GM12878 (cell line): ENCODE measurements around the gene SUSD2. TPM values are rescaled to one million over a fixed set of nuclear protein-coding genes. Genes with fewer than 3 reads are reported as not detected.

Experiments
- ATAC-seq: fragments of 200-7000 bp; cut with Tn5 transposase; 3 replicates; pipeline ENCODE4 v1.9.1; 2020; ENCODE audit warnings: mild to moderate bottlenecking, moderate library complexity
- BruUV-seq: library from RNA; stranded (reverse); fragments of 400-500 nt; replicated peaks from 2 replicates; lab custom pipeline; 2021; lab: Mats Ljungman, UMichigan
- CTCF ChIA-PET: fragments of 300-600 bp; sonication (Branson Sonifier 250); formaldehyde crosslinking; extraction: SDS; loops from one replicate; lab custom pipeline; 2021; ENCODE audit warnings: inconsistent platforms; lab: Yijun Ruan, JAX
- POLR2A ChIA-PET: fragments of 350-600 bp; formaldehyde crosslinking; extraction: SDS; loops from one replicate; lab custom pipeline; 2021; ENCODE audit warnings: inconsistent platforms; lab: Charles Lee
- RAD21 ChIA-PET: fragments of 300-600 bp; sonication (Branson Sonifier 250); formaldehyde crosslinking; loops from one replicate; lab custom pipeline; 2023; ENCODE audit warnings: antibody characterized with exemption; ENCODE audit not compliant: unreplicated experiment; lab: Charles Lee
- SMC1A ChIA-PET: fragments of 300-600 bp; sonication (Branson Sonifier 250); formaldehyde crosslinking; loops from one replicate; lab custom pipeline; 2023; ENCODE audit not compliant: unreplicated experiment, uncharacterized antibody; lab: Charles Lee
- DNase-seq: peaks from one replicate; pipeline ENCODE4 v3.0.0-alpha.2; 2011; ENCODE audit warnings: low read depth, low spot score
- FAIRE-seq: peaks from 3 replicates; lab custom pipeline; 2011; peaks lifted over from hg19 to GRCh38; lab: Jason Lieb, UNC
- H2AFZ ChIP-seq: 2 replicates; pipeline ENCODE4 v1.6.0; 2011; ENCODE audit warnings: low read depth, low read length, control low read depth; ENCODE audit not compliant: control insufficient read depth
- H3K27ac ChIP-seq: 2 replicates; pipeline ENCODE4 v1.5.1; 2011; ENCODE audit warnings: control low read depth; ENCODE audit not compliant: control insufficient read depth, insufficient read depth
- H3K27me3 ChIP-seq, 2 experiments: replicated peaks in 1 of 2; 2 replicates each; pipeline versions ENCODE4 v1.6.0 to v1.6.1; 2011; ENCODE audit warnings: low read length in 1 of 2; ENCODE audit not compliant: control insufficient read depth in 2 of 2, insufficient read depth in 2 of 2
- H3K36me3 ChIP-seq, 2 experiments: 2 replicates each; pipeline ENCODE4 v1.5.1; 2011; ENCODE audit warnings: low read length in 1 of 2; ENCODE audit not compliant: control insufficient read depth in 2 of 2, insufficient read depth in 2 of 2
- H3K4me1 ChIP-seq: 2 replicates; pipeline ENCODE4 v1.6.1; 2011; ENCODE audit warnings: mild to moderate bottlenecking, low read length, moderate library complexity, mixed read lengths; ENCODE audit not compliant: control insufficient read depth, insufficient read depth
- H3K4me2 ChIP-seq: 2 replicates; pipeline ENCODE4 v1.6.0; 2011; ENCODE audit warnings: control low read depth; ENCODE audit not compliant: control insufficient read depth, insufficient read depth
- H3K4me3 ChIP-seq: fragments of 200-600 bp; sonication (generic); 2 replicates; pipeline ENCODE4 v1.5.1; 2016
- H3K79me2 ChIP-seq: 2 replicates; pipeline ENCODE4 v1.6.0; 2011; ENCODE audit warnings: low read length; ENCODE audit not compliant: control insufficient read depth, insufficient read depth
- H3K9ac ChIP-seq: 2 replicates; pipeline ENCODE4 v1.8.0; 2011; ENCODE audit warnings: low read length, control low read depth, mixed read lengths; ENCODE audit not compliant: control insufficient read depth, insufficient read depth
- H3K9me3 ChIP-seq: replicated peaks from 3 replicates; pipeline ENCODE4 v1.5.1; 2011; ENCODE audit warnings: mild to moderate bottlenecking, low read length; ENCODE audit not compliant: control insufficient read depth, insufficient read depth
- H4K20me1 ChIP-seq: 2 replicates; pipeline ENCODE4 v1.6.0; 2011; ENCODE audit not compliant: control insufficient read depth, insufficient read depth
- ATF7 ChIP-seq: fragments of 450-650 bp; IDR thresholded peaks from 2 replicates; pipeline ENCODE4 v1.6.1; 2016; ENCODE audit warnings: low read depth, mild to moderate bottlenecking
- CTCF ChIP-seq, 3 experiments: IDR thresholded peaks in 2 of 3; conservative IDR thresholded peaks in 1 of 3; 2 replicates each; pipeline ENCODE4 v1.5.1; 2011; ENCODE audit warnings: low read depth in 3 of 3, low read length in 3 of 3, mild to moderate bottlenecking in 3 of 3, control low read depth in 2 of 3, moderate library complexity in 2 of 3, inconsistent platforms in 1 of 3, mixed read lengths in 1 of 3; ENCODE audit not compliant: control insufficient read depth in 2 of 3, insufficient read depth in 1 of 3; ENCODE audit errors: extremely low read depth in 1 of 3
- EP300 ChIP-seq, 2 experiments: fragments of 150-350 bp in 1 of 2; IDR thresholded peaks; 2 replicates each; pipeline ENCODE4 v1.6.1; 2011 to 2012; ENCODE audit warnings: low read depth in 2 of 2, low read length in 2 of 2, borderline replicate concordance in 1 of 2, improper control_type of control experiment in 1 of 2, inconsistent platforms in 1 of 2; ENCODE audit not compliant: control insufficient read depth in 1 of 2
- IKZF1 ChIP-seq: fragments of 450-650 bp; conservative IDR thresholded peaks from 2 replicates; pipeline ENCODE4 v1.6.1; 2017; ENCODE audit warnings: antibody characterized with exemption, mild to moderate bottlenecking
- NFYB ChIP-seq: IDR thresholded peaks from 2 replicates; pipeline ENCODE4 v1.6.1; 2011; ENCODE audit warnings: low read depth, mild to moderate bottlenecking, low read length, improper control_type of control experiment, moderate library complexity; ENCODE audit not compliant: insufficient read depth
- NRF1 ChIP-seq: conservative IDR thresholded peaks from 2 replicates; pipeline ENCODE4 v1.6.1; 2011; ENCODE audit warnings: mild to moderate bottlenecking, low read depth, low read length, improper control_type of control experiment
- POLR2A ChIP-seq: IDR thresholded peaks from 2 replicates; pipeline ENCODE4 v1.6.1; 2011; ENCODE audit warnings: low read depth, mild to moderate bottlenecking, low read length
- RELB ChIP-seq: fragments of 450-650 bp; IDR thresholded peaks from 2 replicates; pipeline ENCODE4 v1.6.1; 2017; ENCODE audit warnings: low read depth, mild to moderate bottlenecking, moderate library complexity
- STAT1 ChIP-seq: fragments of 450-650 bp; conservative IDR thresholded peaks from 2 replicates; pipeline ENCODE4 v1.6.1; 2014; ENCODE audit warnings: antibody characterized with exemption, mild to moderate bottlenecking
- YBX1 ChIP-seq: fragments of 450-650 bp; IDR thresholded peaks from 2 replicates; pipeline ENCODE4 v1.6.1; 2016; ENCODE audit warnings: antibody characterized with exemption
- ZBTB40 ChIP-seq: fragments of 450-650 bp; IDR thresholded peaks from 2 replicates; pipeline ENCODE4 v1.6.1; 2016; ENCODE audit warnings: mild to moderate bottlenecking, moderate library complexity, borderline replicate concordance
- WGBS: methylation state at CpG from one replicate; pipeline ENCODE4 v1.1.6; 2016; ENCODE audit warnings: low lambda C conversion rate; ENCODE audit not compliant: insufficient replicate concordance, insufficient coverage; ENCODE audit errors: missing lambda C conversion rate; 5-methylcytosine and 5-hydroxymethylcytosine counted together
- in situ Hi-C: fragments of 300-500 bp; cut with MboI; formaldehyde crosslinking; loops from 9 replicates; pipeline ENCODE4 v1.14.3; 2018; ENCODE audit warnings: mixed read lengths
- intact Hi-C: fragments of 100-400 bp; cut with micrococcal nuclease; formaldehyde crosslinking; loops from one replicate; pipeline ENCODE4 v1.14.2; 2022; ENCODE audit not compliant: unreplicated experiment
- polyA plus RNA-seq, 11 experiments: library from polyadenylated mRNA; depleted of rRNA in 4 of 11; unstranded in 6 of 11; stranded (reverse) in 5 of 11; fragments of >200 nt; fragmentation: Nextera tagmentation in 4 of 11; fragmentation: Illumina TruSeq in 1 of 11; extraction: Ambion mirVana in 4 of 11; extraction: Trizol in 1 of 11; gene quantifications; 1 replicate in 1 of 11; 2 replicates in 10 of 11; pipeline versions ENCODE4 v1.2.1 to v1.2.3, GENCODE V29; 2011 to 2016; ENCODE audit warnings: inconsistent platforms in 2 of 11, missing spikeins in 2 of 11, low read depth in 1 of 11
- total RNA-seq, 4 experiments: library from RNA; depleted of rRNA in 3 of 4; stranded (reverse); fragments of >200 nt in 3 of 4; fragmentation: Illumina TruSeq in 1 of 4; extraction: Trizol in 1 of 4; gene quantifications; 2 replicates each; pipeline versions ENCODE4 v1.2.1 to v1.2.3, GENCODE V29; 2013 to 2021

Gene SUSD2
- total and polyA plus RNA-seq, 10 of the 15 experiments (the other 5 are each of a cell fraction or from before 2014, with no cell fraction given), result 0.04 to 0.31 (median 0.11) TPM; not detected in 5

GRCh38 chr22:24186352-24186740 is 5.1 kb downstream of the SUSD2 start (continued):
- no peak for TF ChIP-seq STAT1

GRCh38 chr22:24186892-24187670 is 5.8 kb downstream of the SUSD2 start:
- ATAC-seq (no peak), DNase-seq (no peak), FAIRE-seq (no peak)
- Histone ChIP-seq H3K9me3 (no peaks in the 10 kb centered on the region), H3K9ac (no peak overlapping the region), H2AFZ (no peak overlapping the region), H3K27me3 (no peaks in the 10 kb centered on the region), H3K27ac (no peak overlapping the region), H3K4me3 (no peak overlapping the region), H3K4me2 (no peak overlapping the region), H3K36me3 (no peaks in the 10 kb centered on the region), H4K20me1 (no peaks in the 10 kb centered on the region), H3K4me1 (no peaks in the 10 kb centered on the region; the same call in 1 of the 2 replicates), H3K79me2 (no peaks in the 10 kb centered on the region)
- in situ Hi-C loops, result no loop called here
- ChIA-PET SMC1A (no interaction called here), POLR2A (no interaction called here), RAD21 (no interaction called here), CTCF (no interaction called here)
- 57% methylated on average over 34 of the region's 34 CpGs for WGBS
- intact Hi-C loops, result loop anchor here (5.0 kb wide), 1 partner anchor 60 kb away; the partner anchor contains the start of gene GGT5
- BruUV-seq, result no TSS peak
- TF ChIP-seq POLR2A, result no peak
- no peak for TF ChIP-seq IKZF1
- TF ChIP-seq ZBTB40, result no peak
- TF ChIP-seq CTCF (IDR thresholded peaks at IDR 0.05 in 2 of 3, conservative IDR thresholded peaks at IDR 0.05 in 1 of 3; ENCODE audit: control insufficient read depth in 2 of 3, extremely low read depth in 1 of 3, insufficient read depth in 1 of 3, low read depth in 3 of 3, low read length in 3 of 3), result no peak
- TF ChIP-seq NRF1, result no peak
- no peak for TF ChIP-seq YBX1
- no peak for TF ChIP-seq NFYB
- TF ChIP-seq EP300 (IDR thresholded peaks at IDR 0.05; ENCODE audit: borderline replicate concordance in 1 of 2, control insufficient read depth in 1 of 2, low read depth in 2 of 2, low read length in 2 of 2), result no peak
- no peak for TF ChIP-seq RELB
- TF ChIP-seq ATF7, result no peak
